ENCODE data around the gene EPHA2. TPM values are rescaled to one million over a fixed set of nuclear protein-coding genes. Genes with fewer than 3 reads are reported as not detected.

EPHA2 gene
- total and polyA plus RNA-seq, 11 donors = 5.6 to 34.7 (median 14.6) TPM

DNA sequence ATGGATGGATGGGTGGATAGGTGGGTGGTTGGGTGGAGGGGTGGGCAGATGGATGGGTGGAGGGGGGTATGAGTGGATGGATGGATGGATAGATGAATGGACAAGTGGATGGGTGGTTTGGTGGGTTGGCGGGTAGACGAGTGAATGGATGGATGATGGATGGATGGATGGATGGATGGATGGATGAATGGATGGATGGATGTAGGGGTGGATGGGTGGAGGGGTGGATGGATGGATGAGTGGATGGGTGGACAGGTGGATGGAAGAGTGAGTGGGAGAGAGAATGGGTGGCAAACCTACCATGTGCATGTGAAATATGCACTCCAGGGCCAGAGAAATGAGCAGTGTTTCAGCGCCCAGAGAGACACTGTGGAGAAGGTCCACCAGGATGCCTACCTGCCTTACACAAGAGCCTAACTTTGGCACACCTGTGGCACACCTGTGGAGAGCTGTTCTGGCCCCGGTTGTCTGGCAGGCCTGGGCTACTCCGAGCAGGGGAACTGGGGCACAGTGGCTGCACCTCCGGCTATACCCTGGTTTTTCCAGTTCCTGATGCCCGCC, 12.8 kb downstream of the EPHA2 start:
- no peak overlapping the region for H3K4me3 ChIP-seq
- peaks cover 31 to 95% (median 88%) of the 10 kb centered on the region in 12 donors for H3K4me1 ChIP-seq
- peaks cover under 1 to 42% (median 16%) of the 10 kb centered on the region in 9 donors for H3K36me3 ChIP-seq
- no peaks in the 10 kb centered on the region for H3K9me3 ChIP-seq
- H3K27ac ChIP-seq = peak overlapping the region; percentile 85 to 99 (median 93)
- DNase-seq (no peak), ATAC-seq (no peak)
- intact Hi-C loops (cut with DNase I) = no loop called here
- no peak for TF ChIP-seq POLR2A (IDR thresholded peaks at IDR 0.05)
- TF ChIP-seq, protein P1, sequence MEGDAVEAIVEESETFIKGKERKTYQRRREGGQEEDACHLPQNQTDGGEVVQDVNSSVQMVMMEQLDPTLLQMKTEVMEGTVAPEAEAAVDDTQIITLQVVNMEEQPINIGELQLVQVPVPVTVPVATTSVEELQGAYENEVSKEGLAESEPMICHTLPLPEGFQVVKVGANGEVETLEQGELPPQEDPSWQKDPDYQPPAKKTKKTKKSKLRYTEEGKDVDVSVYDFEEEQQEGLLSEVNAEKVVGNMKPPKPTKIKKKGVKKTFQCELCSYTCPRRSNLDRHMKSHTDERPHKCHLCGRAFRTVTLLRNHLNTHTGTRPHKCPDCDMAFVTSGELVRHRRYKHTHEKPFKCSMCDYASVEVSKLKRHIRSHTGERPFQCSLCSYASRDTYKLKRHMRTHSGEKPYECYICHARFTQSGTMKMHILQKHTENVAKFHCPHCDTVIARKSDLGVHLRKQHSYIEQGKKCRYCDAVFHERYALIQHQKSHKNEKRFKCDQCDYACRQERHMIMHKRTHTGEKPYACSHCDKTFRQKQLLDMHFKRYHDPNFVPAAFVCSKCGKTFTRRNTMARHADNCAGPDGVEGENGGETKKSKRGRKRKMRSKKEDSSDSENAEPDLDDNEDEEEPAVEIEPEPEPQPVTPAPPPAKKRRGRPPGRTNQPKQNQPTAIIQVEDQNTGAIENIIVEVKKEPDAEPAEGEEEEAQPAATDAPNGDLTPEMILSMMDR (IDR thresholded peaks at IDR 0.05) = no peak
- no peaks in the 10 kb centered on the region for H3K27me3 ChIP-seq
- WGBS, 4 donors = 91 to 96% (median 94%) methylated on average over 6 to 7 of the region's 7 CpGs

DNA sequence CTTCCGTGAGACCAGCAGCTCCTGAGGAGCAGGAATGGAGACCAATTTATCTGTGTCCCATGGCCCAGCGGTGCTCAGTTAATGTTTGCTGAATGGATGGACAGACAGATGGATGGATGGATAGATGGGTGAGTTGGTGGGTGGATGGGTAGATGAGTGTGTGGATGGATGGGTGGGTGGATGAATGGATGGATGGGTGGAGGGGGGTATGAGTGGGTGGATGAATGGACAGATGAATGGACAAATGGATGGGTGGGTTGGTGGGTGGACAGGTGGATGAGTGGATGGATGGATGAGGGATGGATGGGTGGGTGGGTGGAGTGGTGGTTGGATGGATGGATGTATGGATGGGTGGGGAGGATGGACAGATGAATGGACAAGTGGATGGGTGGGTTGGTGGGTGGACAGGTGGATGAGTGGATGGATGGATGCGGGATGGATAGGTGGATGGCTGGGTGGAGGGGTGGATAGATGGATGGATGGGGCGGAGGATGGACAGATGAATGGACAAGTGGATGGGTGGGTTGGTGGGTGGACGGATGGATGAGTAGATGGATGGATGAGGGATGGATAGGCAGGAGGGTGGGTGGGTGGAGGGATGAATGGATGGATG, 13.4 kb downstream of the EPHA2 start:
- Histone ChIP-seq H3K4me1 (peaks cover 31 to 89% (median 82%) of the 10 kb centered on the region in 12 donors), H3K4me3 (no peak overlapping the region), H3K27ac (peak overlapping the region in 11 of 12 donors; percentile 67 to 95 (median 85)), H3K36me3 (peaks cover 0 to 42% (median 16%) of the 10 kb centered on the region in 9 donors), H3K9me3 (no peaks in the 10 kb centered on the region), H3K27me3 (no peaks in the 10 kb centered on the region)
- WGBS, 4 donors = 95 to 97% (median 96%) methylated on average over 5 of the region's 5 CpGs
- intact Hi-C loops (cut with DNase I) = no loop called here
- ATAC-seq = no peak
- no peak for DNase-seq
- TF ChIP-seq POLR2A (IDR thresholded peaks at IDR 0.05) = no peak
- TF ChIP-seq, protein P1 (IDR thresholded peaks at IDR 0.05) = no peak

DNA sequence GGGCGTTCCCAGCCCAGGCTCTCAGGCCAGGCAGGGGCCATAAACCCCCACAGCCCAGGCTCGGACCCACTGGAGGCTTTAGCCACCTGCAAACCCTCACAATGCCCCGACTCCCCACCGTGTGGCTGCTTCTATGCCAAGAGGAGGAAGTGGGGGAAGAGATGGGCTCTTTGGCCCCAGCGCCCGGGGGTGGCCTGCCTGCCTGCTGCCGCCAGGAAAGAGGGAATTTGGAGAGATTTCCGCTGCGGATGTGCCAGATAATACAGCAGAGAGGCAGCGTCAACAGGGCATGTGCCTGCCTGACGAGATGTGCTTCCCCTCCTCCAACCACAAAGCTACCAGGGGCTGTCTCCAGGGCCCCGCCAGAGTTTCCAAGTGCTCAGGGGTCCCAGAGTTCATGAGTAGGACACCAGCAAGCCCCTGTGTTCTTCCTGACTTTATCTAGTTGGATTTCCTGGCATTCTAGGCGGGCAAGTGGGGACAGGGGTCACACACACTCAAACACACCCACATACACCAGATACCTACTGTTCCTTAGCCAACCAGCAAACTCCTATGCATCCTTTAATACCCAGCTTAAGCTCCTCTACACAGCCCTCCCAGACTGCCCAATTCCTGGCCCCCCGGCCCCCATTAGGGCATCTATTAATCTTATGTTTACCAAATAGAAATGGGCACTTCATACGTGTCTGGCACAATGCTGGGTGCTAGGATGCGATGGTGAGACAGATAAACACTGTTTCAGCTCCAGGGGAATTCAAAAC, 14.1 kb downstream of the EPHA2 start:
- ATAC-seq = no peak
- no peak overlapping the region for H3K4me3 ChIP-seq
- peak overlapping the region; percentile 67 to 95 (median 84) for H3K27ac ChIP-seq
- H3K4me1 ChIP-seq = peaks cover 31 to 82% (median 75%) of the 10 kb centered on the region in 12 donors
- peaks cover 0 to 45% (median 19%) of the 10 kb centered on the region in 9 donors for H3K36me3 ChIP-seq
- no peaks in the 10 kb centered on the region for H3K27me3 ChIP-seq
- peak in 1 of 5 donors; percentile 41 for DNase-seq
- intact Hi-C loops (cut with DNase I) = no loop called here
- 24 to 49% (median 30%) methylated on average over 8 to 16 of the region's 16 CpGs for WGBS, 4 donors
- H3K9me3 ChIP-seq = no peaks in the 10 kb centered on the region
- TF ChIP-seq, protein P1 (IDR thresholded peaks at IDR 0.05) = no peak
- no peak for TF ChIP-seq POLR2A (IDR thresholded peaks at IDR 0.05)

DNA sequence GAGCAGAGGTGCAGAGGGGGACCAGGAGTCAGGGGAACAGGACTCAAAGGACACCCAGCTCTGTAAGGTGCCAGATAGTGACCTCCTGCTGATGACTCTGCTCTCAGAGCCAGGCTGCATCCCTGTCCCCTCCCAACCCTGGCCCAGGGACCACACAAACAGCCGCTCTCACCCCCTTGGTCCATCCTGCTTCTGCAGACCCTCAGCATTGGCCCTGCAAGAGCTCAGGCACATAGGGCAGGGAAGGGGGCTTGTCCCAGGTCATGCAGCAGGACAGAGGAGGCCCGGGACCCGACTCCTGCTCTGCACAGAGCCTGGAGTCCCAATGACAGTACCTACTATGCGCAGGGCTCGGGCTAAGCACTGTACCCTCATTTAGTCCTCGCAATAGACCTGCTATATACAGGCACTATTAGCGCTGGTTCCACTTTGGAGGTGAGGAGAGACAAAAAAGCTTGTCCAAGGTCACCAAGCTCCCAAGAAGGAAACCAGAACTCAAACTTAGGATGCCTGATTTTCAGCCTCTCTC, 15.7 kb downstream of the EPHA2 start:
- ATAC-seq = no peak
- H3K4me3 ChIP-seq = no peak overlapping the region
- intact Hi-C loops (cut with DNase I) = no loop called here
- TF ChIP-seq POLR2A (IDR thresholded peaks at IDR 0.05) = no peak
- TF ChIP-seq, protein P1 (IDR thresholded peaks at IDR 0.05) = no peak
- H3K4me1 ChIP-seq = peaks cover 25 to 66% (median 60%) of the 10 kb centered on the region in 12 donors
- H3K27ac ChIP-seq = peak overlapping the region; percentile 28 to 95 (median 84)
- WGBS, 4 donors = 80 to 91% (median 86%) methylated on average over 5 to 7 of the region's 7 CpGs
- H3K9me3 ChIP-seq = no peaks in the 10 kb centered on the region
- DNase-seq = no peak
- H3K36me3 ChIP-seq = peaks cover 0 to 61% (median 32%) of the 10 kb centered on the region in 9 donors
- no peaks in the 10 kb centered on the region for H3K27me3 ChIP-seq
